H1 (cell line): Measurements from ENCODE around the gene CYP39A1. TPM values are rescaled to one million over a fixed set of nuclear protein-coding genes. Genes with fewer than 3 reads are reported as not detected.

Experiments
- CTCF ChIA-PET: fragments of 300-600 bp; sonication (Branson Sonifier 250); formaldehyde crosslinking; loops from one replicate; lab custom pipeline; 2021; ENCODE audit not compliant: partially characterized antibody; lab: Charles Lee
- POLR2A ChIA-PET: fragments of 300-600 bp; sonication (Branson Sonifier 250); formaldehyde crosslinking; loops from one replicate; lab custom pipeline; 2021; ENCODE audit warnings: inconsistent platforms; ENCODE audit not compliant: partially characterized antibody; lab: Charles Lee
- DNase-seq, 2 experiments: peaks; one replicate each; pipeline versions ENCODE4 v3.0.0 to v3.0.0-alpha.2; 2010 to 2022; ENCODE audit warnings: low spot score in 2 of 2, low read depth in 1 of 2, mixed read lengths in 1 of 2
- FAIRE-seq: peaks from 2 replicates; lab custom pipeline; 2011; peaks lifted over from hg19 to GRCh38; lab: Jason Lieb, UNC
- H2AFZ ChIP-seq: 2 replicates; pipeline ENCODE4 v1.8.1; 2012; ENCODE audit warnings: low read length, inconsistent platforms
- H2AK5ac ChIP-seq: 2 replicates; pipeline ENCODE4 v1.6.1; 2013; ENCODE audit warnings: low read depth, low read length
- H2BK120ac ChIP-seq: replicated peaks from 2 replicates; pipeline ENCODE3; 2013; ENCODE audit warnings: low read depth, low read length, inconsistent platforms
- H2BK12ac ChIP-seq: 2 replicates; pipeline ENCODE4 v1.6.1; 2013; ENCODE audit warnings: low read depth, low read length
- H2BK15ac ChIP-seq: 2 replicates; pipeline ENCODE4 v1.6.1; 2013; ENCODE audit warnings: low read length
- H2BK20ac ChIP-seq: 2 replicates; pipeline ENCODE4 v1.6.1; 2013; ENCODE audit warnings: low read length
- H2BK5ac ChIP-seq: 2 replicates; pipeline ENCODE4 v1.6.1; 2013; ENCODE audit warnings: low read depth, low read length
- H3K14ac ChIP-seq: 2 replicates; pipeline ENCODE4 v1.6.1; 2013; ENCODE audit warnings: inconsistent platforms; ENCODE audit not compliant: insufficient read length
- H3K18ac ChIP-seq: 2 replicates; pipeline ENCODE4 v1.6.1; 2013; ENCODE audit warnings: low read length; ENCODE audit errors: extremely low read depth
- H3K23ac ChIP-seq: 2 replicates; pipeline ENCODE4 v1.6.1; 2013; ENCODE audit warnings: inconsistent platforms; ENCODE audit not compliant: insufficient read length
- H3K23me2 ChIP-seq: 2 replicates; pipeline ENCODE4 v1.6.1; 2013; ENCODE audit warnings: low read depth, low read length
- H3K27ac ChIP-seq: 2 replicates; pipeline ENCODE4 v1.6.1; 2011; ENCODE audit warnings: low read depth, low read length, inconsistent platforms
- H3K27me3 ChIP-seq, 4 experiments: replicated peaks in 1 of 4; 1 replicate in 1 of 4; 2 replicates in 3 of 4; pipeline versions ENCODE4 v1.6.1 to v1.8.1; 2011 to 2013; ENCODE audit warnings: low read length in 3 of 4, mild to moderate bottlenecking in 3 of 4, inconsistent platforms in 2 of 4, mixed read lengths in 2 of 4, moderate library complexity in 1 of 4; ENCODE audit not compliant: control insufficient read depth in 3 of 4, insufficient read depth in 3 of 4; ENCODE audit errors: extremely low read depth in 1 of 4
- H3K36me3 ChIP-seq, 4 experiments: 2 replicates each; pipeline versions ENCODE4 v1.6.1 to v1.8.1; 2011 to 2013; ENCODE audit warnings: mild to moderate bottlenecking in 4 of 4, low read length in 3 of 4, moderate library complexity in 2 of 4, control low read depth in 1 of 4, inconsistent platforms in 1 of 4; ENCODE audit not compliant: insufficient read depth in 4 of 4, control insufficient read depth in 2 of 4
- H3K4ac ChIP-seq: replicated peaks from 2 replicates; pipeline ENCODE3; 2013; ENCODE audit warnings: low read length, low read depth, mixed read lengths, inconsistent platforms; ENCODE audit not compliant: insufficient read length
- H3K4me1 ChIP-seq, 4 experiments: replicated peaks in 1 of 4; 1 replicate in 1 of 4; 2 replicates in 3 of 4; pipeline versions ENCODE4 v1.6.1 to v1.8.1; 2011 to 2013; ENCODE audit warnings: low read length in 3 of 4, inconsistent platforms in 2 of 4, mixed read lengths in 1 of 4; ENCODE audit not compliant: insufficient read depth in 4 of 4, control insufficient read depth in 3 of 4
- H3K4me2 ChIP-seq, 2 experiments: 2 replicates each; pipeline versions ENCODE4 v1.6.1 to v1.8.1; 2011 to 2013; ENCODE audit warnings: low read depth in 2 of 2, low read length in 2 of 2, control low read depth in 1 of 2, inconsistent platforms in 1 of 2, mild to moderate bottlenecking in 1 of 2; ENCODE audit not compliant: insufficient read depth in 1 of 2
- H3K4me3 ChIP-seq, 4 experiments: fragments of 200-600, 300-600 bp in 1 of 4; sonication (generic), shearing (Covaris generic), sonication (Bioruptor Twin) in 1 of 4; 2 replicates each; pipeline versions ENCODE4 v1.5.1 to v1.8.1; 2011 to 2016; ENCODE audit warnings: low read length in 4 of 4, low read depth in 3 of 4, control low read depth in 2 of 4, inconsistent platforms in 2 of 4, mild to moderate bottlenecking in 2 of 4, mixed read lengths in 1 of 4, moderate library complexity in 1 of 4; ENCODE audit not compliant: insufficient read depth in 2 of 4; ENCODE audit errors: extremely low read depth in 1 of 4
- H3K56ac ChIP-seq: replicated peaks from 2 replicates; pipeline ENCODE3; 2013; ENCODE audit warnings: low read depth, mild to moderate bottlenecking, mixed read lengths, low read length, inconsistent platforms; ENCODE audit not compliant: insufficient read length
- H3K79me1 ChIP-seq: 2 replicates; pipeline ENCODE4 v1.6.1; 2013; ENCODE audit warnings: low read depth, low read length, control low read depth
- H3K79me2 ChIP-seq, 2 experiments: 2 replicates each; pipeline versions ENCODE4 v1.6.1 to v1.8.1; 2012 to 2013; ENCODE audit warnings: low read length in 2 of 2, mild to moderate bottlenecking in 2 of 2, inconsistent platforms in 1 of 2; ENCODE audit not compliant: insufficient read depth in 2 of 2, control insufficient read depth in 1 of 2
- H3K9ac ChIP-seq, 4 experiments: replicated peaks in 1 of 4; 1 replicate in 1 of 4; 2 replicates in 3 of 4; pipeline versions ENCODE4 v1.6.1 to v1.8.1; 2011 to 2013; ENCODE audit warnings: low read depth in 3 of 4, low read length in 3 of 4, control low read depth in 2 of 4, mild to moderate bottlenecking in 2 of 4, moderate library complexity in 2 of 4, inconsistent platforms in 1 of 4; ENCODE audit errors: extremely low read depth in 1 of 4
- H3K9me3 ChIP-seq, 2 experiments: 2 replicates each; pipeline versions ENCODE4 v1.6.1 to v1.8.1; 2012 to 2013; ENCODE audit warnings: mild to moderate bottlenecking in 2 of 2, moderate library complexity in 2 of 2, control low read depth in 1 of 2, inconsistent platforms in 1 of 2, low read depth in 1 of 2, low read length in 1 of 2, mixed read lengths in 1 of 2; ENCODE audit not compliant: insufficient read depth in 2 of 2
- H4K20me1 ChIP-seq, 2 experiments: replicated peaks in 1 of 2; 2 replicates each; pipeline versions ENCODE3 to v1.8.1; 2011 to 2013; ENCODE audit warnings: inconsistent platforms in 2 of 2, low read length in 2 of 2, mild to moderate bottlenecking in 1 of 2; ENCODE audit not compliant: insufficient read depth in 2 of 2, control insufficient read depth in 1 of 2
- H4K5ac ChIP-seq: 2 replicates; pipeline ENCODE4 v1.6.1; 2013; ENCODE audit warnings: low read length, low read depth, mixed read lengths, inconsistent platforms; ENCODE audit not compliant: insufficient read length
- H4K8ac ChIP-seq: 2 replicates; pipeline ENCODE4 v1.8.0; 2013; ENCODE audit warnings: mild to moderate bottlenecking, moderate library complexity, low read length, inconsistent platforms; ENCODE audit not compliant: insufficient read depth; ENCODE audit errors: extremely low read depth
- H4K91ac ChIP-seq: replicated peaks from 2 replicates; pipeline ENCODE3; 2013; ENCODE audit warnings: low read length, mixed read lengths, inconsistent platforms; ENCODE audit not compliant: insufficient read length
- RBBP5 ChIP-seq: IDR thresholded peaks from 2 replicates; pipeline ENCODE4 v1.7.1; 2012; ENCODE audit warnings: low read depth, mild to moderate bottlenecking, inconsistent platforms, low read length, moderate library complexity, borderline replicate concordance
- WGBS, 2 experiments: shearing (Covaris generic) in 1 of 2; methylation state at CpG; one replicate each; pipeline versions ENCODE4 v1.1.6 to v1.1.7; 2013 to 2015; ENCODE audit warnings: low lambda C conversion rate in 2 of 2, mixed read lengths in 2 of 2, inconsistent platforms in 1 of 2, low coverage in 1 of 2, missing lambda C conversion rate in 1 of 2; ENCODE audit not compliant: insufficient replicate concordance in 2 of 2, insufficient coverage in 1 of 2, insufficient read length in 1 of 2; ENCODE audit errors: extremely low coverage in 1 of 2, missing lambda C conversion rate in 1 of 2; 5-methylcytosine and 5-hydroxymethylcytosine counted together
- polyA plus RNA-seq, 7 experiments: library from polyadenylated mRNA; depleted of rRNA in 3 of 7; stranded (reverse) in 5 of 7; unstranded in 2 of 7; fragments of >200 nt in 5 of 7; fragments of 200-250 nt in 2 of 7; gene quantifications; 1 replicate in 5 of 7; 2 replicates in 1 of 7; 4 replicates in 1 of 7; pipeline versions ENCODE4 v1.2.1 to v1.2.3, GENCODE V29; 2011 to 2013; ENCODE audit warnings: missing spikeins in 2 of 7, mixed read lengths in 2 of 7
- total RNA-seq: library from RNA; stranded (reverse); fragmentation: NEBNext Ultra II Directional; extraction: Animal tissue kit (Norgen Biotek cat#: 25700); gene quantifications from 2 replicates; pipeline ENCODE4 v1.2.1, GENCODE V29; 2021

The CYP39A1 gene
- total and polyA plus RNA-seq, 2 of the 8 experiments (the other 6 are each of a cell fraction or from before 2014, with no cell fraction given): 0.71 to 2.4 TPM

GRCh38 chr6:46645265-46645664, 7.4 kb downstream of the CYP39A1 start:
- Histone ChIP-seq H3K23ac (no peak overlapping the region), H3K27me3 (no peaks in the 10 kb centered on the region), H2BK120ac (no peak overlapping the region), H2BK15ac (no peak overlapping the region), H4K91ac (no peak overlapping the region), H2BK5ac (no peak overlapping the region), H3K79me2 (no peaks in the 10 kb centered on the region), H2AFZ (no peak overlapping the region), H3K4ac (no peak overlapping the region), H3K18ac (no peak overlapping the region), H3K4me2 (no peak overlapping the region), H3K27ac (no peak overlapping the region), H3K14ac (no peak overlapping the region), H3K79me1 (no peaks in the 10 kb centered on the region), H3K9ac (no peak overlapping the region), H2BK12ac (no peak overlapping the region), H3K23me2 (no peaks in the 10 kb centered on the region; the same call in 1 of the 2 replicates), H4K8ac (no peak overlapping the region), H4K20me1 (no peaks in the 10 kb centered on the region), H4K5ac (no peak overlapping the region), H3K9me3 (no peaks in the 10 kb centered on the region), H3K36me3 (no peaks in the 10 kb centered on the region), H3K56ac (no peak overlapping the region), H3K4me1 (no peaks in the 10 kb centered on the region), H2BK20ac (no peak overlapping the region), H2AK5ac (no peak overlapping the region), H3K4me3 (no peak overlapping the region)
- CTCF ChIA-PET: no interaction called here
- WGBS, 2 experiments: 86% methylated on average over 1 of the region's 1 CpG; no CpG with 5 or more reads in 1 of the 2 experiments
- POLR2A ChIA-PET: no interaction called here
- FAIRE-seq: no peak
- no peak for DNase-seq
- TF ChIP-seq RBBP5: no peak
